Duodenal mucosa (tissue), 2 donors: Measurements from ENCODE around the gene KDM4C.

ENCODE experiments used
- H3K27ac ChIP-seq: one replicate; pipeline ENCODE4 v1.7.0; 2013; ENCODE audit warnings: low read depth, low read length
- H3K27me3 ChIP-seq, 2 donors: one replicate each; pipeline ENCODE4 v1.7.0; 2013; ENCODE audit warnings: low read length in 2 of 2, control low read depth in 1 of 2; ENCODE audit not compliant: insufficient read depth in 2 of 2, control insufficient read depth in 1 of 2
- H3K36me3 ChIP-seq, 2 donors: one replicate each; pipeline ENCODE4 v1.7.0; 2013; ENCODE audit warnings: low read length in 2 of 2, control low read depth in 1 of 2; ENCODE audit not compliant: insufficient read depth in 2 of 2, control insufficient read depth in 1 of 2
- H3K4me1 ChIP-seq, 2 donors: one replicate each; pipeline ENCODE4 v1.7.0; 2013; ENCODE audit warnings: low read length in 2 of 2, control low read depth in 1 of 2; ENCODE audit not compliant: insufficient read depth in 2 of 2, control insufficient read depth in 1 of 2
- H3K4me3 ChIP-seq, 2 donors: one replicate each; pipeline ENCODE4 v1.7.0; 2013; ENCODE audit warnings: low read length in 2 of 2, low read depth in 1 of 2
- H3K9ac ChIP-seq, 2 donors: one replicate each; pipeline ENCODE4 v1.7.0; 2013; ENCODE audit warnings: low read length in 2 of 2, low read depth in 1 of 2
- H3K9me3 ChIP-seq, 2 donors: one replicate each; pipeline ENCODE4 v1.7.0; 2013; ENCODE audit warnings: low read length in 2 of 2, control low read depth in 1 of 2; ENCODE audit not compliant: control insufficient read depth in 1 of 2

KDM4C gene

DNA sequence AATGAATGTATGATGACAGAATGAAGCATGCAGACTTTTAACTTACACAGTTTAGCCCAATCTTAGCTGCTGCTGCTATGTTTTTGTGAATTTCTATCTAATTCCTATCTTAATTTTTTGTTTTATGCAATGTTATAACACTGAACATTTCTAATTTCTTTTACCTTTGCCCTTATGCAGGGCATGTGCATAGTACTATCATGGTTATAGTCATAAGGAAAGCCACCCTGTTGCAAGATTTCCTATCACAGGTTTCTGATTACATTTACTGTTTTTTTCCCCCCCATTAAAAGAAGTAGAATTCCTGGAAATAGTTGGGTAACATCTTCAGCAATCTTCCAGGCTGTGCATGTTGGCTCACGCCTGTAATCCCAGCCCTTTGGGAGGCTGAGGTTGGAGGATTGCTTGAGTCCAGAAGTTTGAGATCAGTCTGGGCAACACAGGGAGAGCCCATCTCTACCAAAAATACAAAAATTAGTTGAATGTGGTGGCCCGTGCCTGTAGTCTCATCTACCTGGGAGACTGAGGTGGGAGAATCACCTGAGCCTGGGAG is 164.4 kb downstream of the KDM4C start:
- Histone ChIP-seq H3K27me3 (no peaks in the 10 kb centered on the region), H3K27ac (no peak overlapping the region), H3K4me1 (no peaks in the 10 kb centered on the region), H3K36me3 (peaks cover 0 to 9% of the 10 kb centered on the region in 2 donors), H3K4me3 (no peak overlapping the region), H3K9ac (no peak overlapping the region), H3K9me3 (no peaks in the 10 kb centered on the region)

DNA sequence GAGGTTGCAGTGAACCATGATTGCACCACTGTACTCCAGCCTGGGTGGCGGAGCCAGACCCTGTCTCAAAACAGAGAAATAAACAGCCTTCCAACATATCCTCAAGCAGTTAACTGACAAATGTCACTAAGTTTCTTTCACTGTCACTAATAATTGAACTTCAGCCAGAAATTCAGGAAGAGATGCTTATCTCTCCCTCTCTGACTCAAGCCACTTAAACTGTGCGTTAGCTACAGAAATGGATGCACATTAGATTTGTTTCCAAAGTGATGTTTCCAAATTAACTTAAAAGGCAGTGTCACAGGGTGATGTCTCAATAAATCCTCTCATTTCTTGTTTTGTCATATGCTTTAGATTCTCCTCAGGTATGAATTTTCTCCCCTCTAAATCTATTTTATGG is 164.9 kb downstream of the KDM4C start:
- Histone ChIP-seq H3K27me3 (no peaks in the 10 kb centered on the region), H3K4me1 (no peaks in the 10 kb centered on the region), H3K9me3 (no peaks in the 10 kb centered on the region), H3K4me3 (no peak overlapping the region), H3K27ac (no peak overlapping the region), H3K36me3 (peaks cover 0 to 9% of the 10 kb centered on the region in 2 donors), H3K9ac (no peak overlapping the region)

DNA sequence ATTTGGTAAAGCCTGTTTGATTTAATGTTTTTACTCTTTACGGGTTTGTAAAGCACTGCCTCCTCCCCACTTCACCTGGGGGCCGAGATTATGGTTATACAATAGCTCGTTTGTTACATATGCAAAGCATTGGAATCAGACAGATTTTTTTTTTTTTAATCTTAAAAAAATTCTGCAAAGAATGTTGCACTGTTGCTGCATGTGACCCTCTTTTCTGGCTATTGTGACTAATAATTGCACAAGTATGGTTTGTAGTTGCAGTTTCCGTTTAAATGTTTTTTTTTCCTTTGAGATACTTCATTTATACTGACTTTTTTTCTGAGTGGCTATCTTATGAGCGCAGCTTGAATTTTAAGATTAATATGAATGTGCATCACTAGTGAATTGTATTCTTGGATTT is 165.3 kb downstream of the KDM4C start:
- Histone ChIP-seq H3K27ac (no peak overlapping the region), H3K27me3 (no peaks in the 10 kb centered on the region), H3K9ac (no peak overlapping the region), H3K4me1 (no peaks in the 10 kb centered on the region), H3K4me3 (no peak overlapping the region), H3K36me3 (peaks cover 0 to 9% of the 10 kb centered on the region in 2 donors), H3K9me3 (no peaks in the 10 kb centered on the region)

DNA sequence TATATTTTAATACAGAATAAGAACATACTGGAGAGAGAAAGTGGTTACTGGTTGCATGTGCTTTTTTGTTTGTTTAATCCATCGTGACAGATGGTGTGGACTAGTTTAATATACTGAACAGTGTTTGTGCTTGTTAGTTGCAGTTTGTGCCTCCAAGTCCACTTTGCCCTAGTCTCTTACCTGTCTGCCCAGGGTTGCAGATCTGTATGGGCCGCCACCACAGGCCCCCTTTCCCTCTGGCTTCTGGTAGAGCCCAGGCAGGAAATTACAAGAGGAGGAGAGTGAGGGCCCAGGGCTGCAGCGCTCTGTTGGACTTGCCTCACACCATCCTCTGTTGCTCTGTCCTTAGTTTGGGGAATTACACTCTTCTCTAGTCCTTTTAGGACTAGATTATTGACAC is 166.4 kb downstream of the KDM4C start:
- Histone ChIP-seq H3K27me3 (no peaks in the 10 kb centered on the region), H3K4me3 (no peak overlapping the region), H3K36me3 (peaks cover 0 to 9% of the 10 kb centered on the region in 2 donors), H3K27ac (no peak overlapping the region), H3K9ac (no peak overlapping the region), H3K4me1 (peaks cover 0 to 5% of the 10 kb centered on the region in 2 donors), H3K9me3 (no peaks in the 10 kb centered on the region)

DNA sequence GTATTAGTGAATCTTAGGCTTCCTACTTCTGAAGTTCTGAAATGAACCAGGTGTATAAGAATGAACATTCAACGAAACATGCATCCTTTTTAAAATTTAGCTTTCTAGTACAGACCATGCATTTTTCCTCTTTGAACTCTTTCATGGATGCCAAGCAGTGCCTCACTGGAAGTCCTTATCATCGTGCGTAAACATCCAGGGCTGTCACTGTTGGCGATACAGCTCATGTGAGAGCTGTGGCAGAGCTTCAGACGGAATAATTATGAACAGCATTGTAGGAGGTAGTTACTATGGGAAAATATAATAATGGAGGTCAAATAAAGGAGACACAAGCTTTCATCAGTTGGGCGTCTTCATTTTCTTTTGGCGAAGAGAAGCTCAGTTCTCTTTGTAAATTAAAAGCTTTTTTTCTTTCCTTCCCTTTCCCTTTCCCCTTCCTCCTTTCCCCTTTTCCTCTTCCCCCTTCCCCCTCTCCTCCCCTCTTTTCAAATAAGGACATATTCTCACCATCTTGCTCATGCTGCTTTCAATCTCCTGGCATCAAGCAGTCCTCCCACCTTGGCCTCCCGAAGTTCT is 167.3 kb downstream of the KDM4C start:
- Histone ChIP-seq H3K27me3 (no peaks in the 10 kb centered on the region), H3K27ac (no peak overlapping the region), H3K9me3 (no peaks in the 10 kb centered on the region), H3K4me1 (peaks cover 0 to 5% of the 10 kb centered on the region in 2 donors), H3K36me3 (peaks cover 0 to 9% of the 10 kb centered on the region in 2 donors), H3K9ac (no peak overlapping the region), H3K4me3 (no peak overlapping the region)

DNA sequence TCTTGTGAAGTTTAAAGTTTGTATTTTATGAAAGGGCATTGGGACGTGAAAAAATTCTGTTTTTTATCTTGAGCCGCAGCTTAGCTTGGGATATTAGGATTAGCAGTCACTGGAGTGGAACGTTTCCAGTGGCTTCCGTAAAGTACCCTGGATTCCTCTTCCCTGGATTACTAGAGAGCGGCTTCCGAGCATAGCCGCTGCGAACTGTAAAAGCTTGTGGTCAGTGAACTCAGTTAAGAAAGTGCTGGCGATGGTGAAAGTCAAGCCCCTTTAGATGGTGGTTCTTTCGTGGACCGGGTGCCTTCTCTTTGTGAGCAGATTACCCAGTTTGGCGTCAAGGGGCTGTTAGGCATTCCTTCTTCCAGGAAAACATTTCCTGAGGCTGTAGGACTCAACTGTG is 168.1 kb downstream of the KDM4C start:
- H3K4me1 ChIP-seq: peaks cover 0 to 5% of the 10 kb centered on the region in 2 donors
- H3K4me3 ChIP-seq: no peak overlapping the region
- H3K27ac ChIP-seq: no peak overlapping the region
- no peaks in the 10 kb centered on the region for H3K27me3 ChIP-seq
- no peaks in the 10 kb centered on the region for H3K9me3 ChIP-seq
- H3K36me3 ChIP-seq: peaks cover 0 to 9% of the 10 kb centered on the region in 2 donors
- no peak overlapping the region for H3K9ac ChIP-seq

DNA sequence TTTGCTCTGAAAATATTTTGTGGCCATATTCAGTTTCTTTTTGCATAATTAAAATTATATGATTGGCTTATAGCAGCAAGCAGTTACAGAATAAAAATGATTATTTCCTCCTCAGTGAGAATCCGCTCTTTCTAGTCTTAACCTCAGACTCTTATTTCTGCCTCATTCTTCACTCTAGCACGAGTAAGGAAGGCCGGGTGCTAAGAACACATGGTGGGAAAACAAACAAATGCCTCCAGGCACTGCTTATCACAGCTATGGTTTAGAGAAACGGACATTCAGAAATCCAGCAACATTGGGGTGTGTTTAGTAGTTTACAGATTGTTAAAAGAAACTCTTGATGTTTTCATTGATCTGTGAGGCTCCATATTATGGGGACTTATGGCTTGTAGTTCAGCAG is 168.7 kb downstream of the KDM4C start:
- H3K9me3 ChIP-seq: no peaks in the 10 kb centered on the region
- H3K4me3 ChIP-seq: no peak overlapping the region
- no peak overlapping the region for H3K27ac ChIP-seq
- no peak overlapping the region for H3K9ac ChIP-seq
- peaks cover 0 to 5% of the 10 kb centered on the region in 2 donors for H3K4me1 ChIP-seq
- H3K36me3 ChIP-seq: peaks cover 0 to 5% of the 10 kb centered on the region in 2 donors
- H3K27me3 ChIP-seq: no peaks in the 10 kb centered on the region

DNA sequence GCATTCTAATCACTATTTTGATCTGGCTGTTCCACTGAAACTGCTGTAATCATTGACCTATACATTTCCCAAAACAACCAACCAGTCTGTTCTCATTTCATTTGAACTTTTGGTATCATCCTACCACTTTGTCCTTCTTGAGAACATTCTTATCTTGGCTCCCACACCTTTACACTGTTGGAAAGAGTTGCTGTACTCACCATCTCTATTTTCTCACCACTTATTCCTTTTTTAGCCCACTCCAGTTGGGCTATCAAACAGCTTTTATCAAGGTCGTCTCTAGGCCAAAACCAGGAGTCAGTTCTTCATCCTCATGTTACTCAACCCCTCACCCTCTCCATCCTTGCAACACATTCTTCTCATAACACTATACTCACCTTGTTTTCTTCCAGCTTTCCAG is 170.1 kb downstream of the KDM4C start:
- Histone ChIP-seq H3K36me3 (peaks cover 0 to 4% of the 10 kb centered on the region in 2 donors), H3K27me3 (no peaks in the 10 kb centered on the region), H3K9ac (no peak overlapping the region), H3K4me1 (peaks cover 0 to 16% of the 10 kb centered on the region in 2 donors), H3K27ac (no peak overlapping the region), H3K4me3 (no peak overlapping the region), H3K9me3 (no peaks in the 10 kb centered on the region)

DNA sequence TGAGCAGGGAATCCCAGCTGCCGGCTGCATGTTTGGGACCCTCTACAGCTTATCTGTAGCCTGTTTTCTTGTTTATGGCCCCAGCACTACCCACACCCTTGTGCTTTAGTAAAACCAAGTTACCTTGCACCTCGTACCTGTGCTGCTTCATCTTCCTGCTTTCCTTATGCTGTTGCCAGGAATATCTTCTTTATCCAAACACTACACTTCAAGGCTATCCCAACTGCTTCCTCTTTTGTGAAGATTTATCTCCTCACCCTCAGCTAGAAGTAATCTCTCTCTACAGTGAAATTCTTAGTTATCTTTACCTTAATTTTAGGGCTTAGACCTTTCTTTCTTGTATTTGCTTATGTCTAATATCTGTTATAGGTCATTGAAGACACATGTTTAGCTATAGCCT is 171.1 kb downstream of the KDM4C start:
- H3K36me3 ChIP-seq: peaks cover 0 to 4% of the 10 kb centered on the region in 2 donors
- H3K4me3 ChIP-seq: no peak overlapping the region
- no peaks in the 10 kb centered on the region for H3K27me3 ChIP-seq
- H3K4me1 ChIP-seq: peaks cover 0 to 18% of the 10 kb centered on the region in 2 donors
- H3K27ac ChIP-seq: no peak overlapping the region
- H3K9me3 ChIP-seq: no peaks in the 10 kb centered on the region
- no peak overlapping the region for H3K9ac ChIP-seq

DNA sequence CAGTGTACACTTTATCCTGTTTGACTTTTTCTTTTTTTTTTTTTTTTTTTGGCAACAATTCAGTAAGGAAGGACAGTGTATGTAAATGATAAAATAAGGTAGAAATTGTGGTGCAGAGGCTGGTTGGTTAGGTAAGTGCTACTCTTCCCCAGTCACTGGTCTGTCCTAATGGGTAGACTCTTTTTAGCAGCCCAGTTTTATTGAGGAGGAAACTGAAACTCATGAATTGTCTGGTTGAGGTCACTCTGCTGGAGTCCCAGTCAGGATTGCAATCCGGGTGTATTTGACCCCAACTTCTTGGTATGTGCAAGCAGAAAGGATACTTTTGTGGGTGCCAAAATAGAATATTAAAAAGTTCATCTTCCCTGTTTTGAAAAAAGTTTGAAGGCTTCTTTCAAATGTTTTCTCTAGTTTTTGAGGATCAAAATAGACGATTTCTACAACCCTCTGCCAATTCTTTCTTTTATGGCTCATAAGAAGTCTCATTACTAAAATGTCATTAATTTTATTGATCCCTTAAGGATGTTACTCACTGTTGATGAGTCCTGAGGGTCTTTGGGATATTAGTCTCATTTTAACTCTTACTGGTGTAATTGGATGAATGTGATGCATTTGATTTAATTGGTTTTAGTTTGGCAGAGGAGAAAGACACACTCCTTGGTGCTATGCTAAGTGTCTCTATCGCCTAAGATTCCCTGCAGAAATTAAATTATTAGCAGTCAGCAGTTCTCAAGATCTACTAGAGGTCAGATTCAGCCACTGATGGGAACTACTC is 171.9 kb downstream of the KDM4C start:
- H3K9me3 ChIP-seq: no peaks in the 10 kb centered on the region
- no peak overlapping the region for H3K27ac ChIP-seq
- H3K4me3 ChIP-seq: no peak overlapping the region
- no peaks in the 10 kb centered on the region for H3K27me3 ChIP-seq
- H3K4me1 ChIP-seq: peaks cover 0 to 18% of the 10 kb centered on the region in 2 donors
- no peak overlapping the region for H3K9ac ChIP-seq
- no peaks in the 10 kb centered on the region for H3K36me3 ChIP-seq
